Measurements from ENCODE around the gene THEM4.
"Not testable (repeated sequence)": the region's sequence is repeated elsewhere in the genome, so short reads cannot be mapped to it uniquely, and the experiment has no call there.

THEM4 gene

GRCh38 chr1:151923422-151923821 lies 14.1 kb upstream of the THEM4 start:
- no peak overlapping the region for H3K4me3 ChIP-seq (ENCODE audit: low read depth, low read length)
- no peaks in the 10 kb centered on the region for H3K9me3 ChIP-seq (ENCODE audit: control insufficient read depth, insufficient read depth, low read length)
- H3K4me1 ChIP-seq (ENCODE audit: control insufficient read depth, insufficient read depth, low read length): no peaks in the 10 kb centered on the region
- H3K36me3 ChIP-seq (ENCODE audit: control insufficient read depth, insufficient read depth, low read length): no peaks in the 10 kb centered on the region
- no peak overlapping the region for H3K9ac ChIP-seq (ENCODE audit: low read depth, low read length)
- H3K27me3 ChIP-seq (ENCODE audit: control insufficient read depth, insufficient read depth, low read length): no peaks in the 10 kb centered on the region

DNA sequence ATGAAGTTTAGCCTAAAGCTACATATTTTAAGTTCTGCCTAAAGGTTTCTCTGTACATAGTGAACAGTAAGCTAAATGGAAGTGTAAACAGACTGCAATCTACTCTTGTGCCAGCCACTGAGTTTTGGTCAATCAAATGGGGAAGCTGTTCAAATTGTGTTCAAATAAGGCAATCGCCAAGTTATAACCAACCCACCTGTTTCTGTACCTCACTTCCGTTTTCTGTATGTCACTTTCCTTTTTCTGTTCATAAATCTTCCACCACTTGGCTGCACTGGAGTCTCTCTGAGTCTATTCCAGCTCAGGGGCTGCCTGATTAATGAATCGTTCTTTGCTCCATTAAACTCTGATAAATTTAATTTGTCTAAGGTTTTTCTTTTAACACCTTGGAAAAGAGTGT lies 10.8 kb upstream of the THEM4 start:
- no peaks in the 10 kb centered on the region for H3K4me1 ChIP-seq (ENCODE audit: control insufficient read depth, insufficient read depth, low read length)
- H3K27me3 ChIP-seq (ENCODE audit: control insufficient read depth, insufficient read depth, low read length): no peaks in the 10 kb centered on the region
- H3K36me3 ChIP-seq (ENCODE audit: control insufficient read depth, insufficient read depth, low read length): no peaks in the 10 kb centered on the region
- no peaks in the 10 kb centered on the region for H3K9me3 ChIP-seq (ENCODE audit: control insufficient read depth, insufficient read depth, low read length)
- H3K4me3 ChIP-seq (ENCODE audit: low read depth, low read length): no peak overlapping the region
- no peak overlapping the region for H3K9ac ChIP-seq (ENCODE audit: low read depth, low read length)

- no peaks in the 10 kb centered on the region for H3K4me1 ChIP-seq (ENCODE audit: control insufficient read depth, insufficient read depth, low read length)
These were observed 9.7 kb upstream of the THEM4 start for GRCh38 chr1:151918819-151919610.

GRCh38 chr1:151918156-151918555 lies 8.8 kb upstream of the THEM4 start:
- Histone ChIP-seq H3K9ac (ENCODE audit: low read depth, low read length) (no peak overlapping the region), H3K27me3 (ENCODE audit: control insufficient read depth, insufficient read depth, low read length) (no peaks in the 10 kb centered on the region), H3K36me3 (ENCODE audit: control insufficient read depth, insufficient read depth, low read length) (no peaks in the 10 kb centered on the region), H3K4me3 (ENCODE audit: low read depth, low read length) (no peak overlapping the region), H3K9me3 (ENCODE audit: control insufficient read depth, insufficient read depth, low read length) (no peaks in the 10 kb centered on the region), H3K4me1 (ENCODE audit: control insufficient read depth, insufficient read depth, low read length) (no peaks in the 10 kb centered on the region)

More at GRCh38 chr1:151918819-151919610, 9.7 kb upstream of the THEM4 start:
- Histone ChIP-seq H3K4me3 (ENCODE audit: low read depth, low read length) (no peak overlapping the region), H3K27me3 (ENCODE audit: control insufficient read depth, insufficient read depth, low read length) (no peaks in the 10 kb centered on the region), H3K36me3 (ENCODE audit: control insufficient read depth, insufficient read depth, low read length) (no peaks in the 10 kb centered on the region), H3K9ac (ENCODE audit: low read depth, low read length) (no peak overlapping the region), H3K9me3 (ENCODE audit: control insufficient read depth, insufficient read depth, low read length) (no peaks in the 10 kb centered on the region)

- Histone ChIP-seq H3K9me3 (ENCODE audit: control insufficient read depth, insufficient read depth, low read length) (no peaks in the 10 kb centered on the region), H3K27me3 (ENCODE audit: control insufficient read depth, insufficient read depth, low read length) (no peaks in the 10 kb centered on the region), H3K4me1 (ENCODE audit: control insufficient read depth, insufficient read depth, low read length) (no peaks in the 10 kb centered on the region), H3K4me3 (ENCODE audit: low read depth, low read length) (no peak overlapping the region), H3K9ac (ENCODE audit: low read depth, low read length) (no peak overlapping the region), H3K36me3 (ENCODE audit: control insufficient read depth, insufficient read depth, low read length) (no peaks in the 10 kb centered on the region)
These were observed 7.5 kb upstream of the THEM4 start for GRCh38 chr1:151916726-151917370.

GRCh38 chr1:151915061-151915686 lies 5.9 kb upstream of the THEM4 start:
- H3K4me3 ChIP-seq (ENCODE audit: low read depth, low read length): no peak overlapping the region
- H3K27me3 ChIP-seq (ENCODE audit: control insufficient read depth, insufficient read depth, low read length): no peaks in the 10 kb centered on the region
- H3K4me1 ChIP-seq (ENCODE audit: control insufficient read depth, insufficient read depth, low read length): peaks cover 2% of the 10 kb centered on the region
- H3K36me3 ChIP-seq (ENCODE audit: control insufficient read depth, insufficient read depth, low read length): no peaks in the 10 kb centered on the region
- no peaks in the 10 kb centered on the region for H3K9me3 ChIP-seq (ENCODE audit: control insufficient read depth, insufficient read depth, low read length)
- H3K9ac ChIP-seq (ENCODE audit: low read depth, low read length): no peak overlapping the region

DNA sequence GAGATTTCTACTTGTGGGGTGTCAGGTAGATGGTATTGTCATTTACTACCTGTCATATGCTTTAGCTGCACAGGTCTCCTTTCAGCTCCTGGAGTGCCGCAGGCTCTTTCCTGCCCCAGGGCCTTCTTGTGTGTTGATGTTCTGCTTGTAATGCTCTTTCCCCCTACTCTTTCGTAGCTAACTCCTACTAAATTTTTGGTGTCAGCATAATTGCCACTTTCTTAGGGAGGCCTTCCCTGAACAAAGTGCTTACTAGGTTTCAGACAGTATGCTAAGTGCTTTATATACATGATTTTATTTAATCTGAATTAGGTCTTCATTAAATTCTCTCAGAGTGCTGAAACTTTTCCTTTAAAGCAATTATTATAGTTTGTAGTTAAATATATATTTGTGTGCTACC lies 4.8 kb upstream of the THEM4 start:
- no peaks in the 10 kb centered on the region for H3K9me3 ChIP-seq (ENCODE audit: control insufficient read depth, insufficient read depth, low read length)
- no peaks in the 10 kb centered on the region for H3K36me3 ChIP-seq (ENCODE audit: control insufficient read depth, insufficient read depth, low read length)
- peaks cover 2% of the 10 kb centered on the region for H3K4me1 ChIP-seq (ENCODE audit: control insufficient read depth, insufficient read depth, low read length)
- no peak overlapping the region for H3K9ac ChIP-seq (ENCODE audit: low read depth, low read length)
- no peaks in the 10 kb centered on the region for H3K27me3 ChIP-seq (ENCODE audit: control insufficient read depth, insufficient read depth, low read length)
- no peak overlapping the region for H3K4me3 ChIP-seq (ENCODE audit: low read depth, low read length)

GRCh38 chr1:151912973-151913372 lies 3.7 kb upstream of the THEM4 start:
- Histone ChIP-seq H3K36me3 (ENCODE audit: control insufficient read depth, insufficient read depth, low read length) (no peaks in the 10 kb centered on the region), H3K4me3 (ENCODE audit: low read depth, low read length) (no peak overlapping the region), H3K27me3 (ENCODE audit: control insufficient read depth, insufficient read depth, low read length) (no peaks in the 10 kb centered on the region), H3K9me3 (ENCODE audit: control insufficient read depth, insufficient read depth, low read length) (no peaks in the 10 kb centered on the region), H3K9ac (ENCODE audit: low read depth, low read length) (no peak overlapping the region), H3K4me1 (ENCODE audit: control insufficient read depth, insufficient read depth, low read length) (peaks cover 2% of the 10 kb centered on the region)

- peak overlapping the region; percentile 85 for H3K4me3 ChIP-seq (ENCODE audit: low read depth, low read length)
- H3K36me3 ChIP-seq (ENCODE audit: control insufficient read depth, insufficient read depth, low read length): no peaks in the 10 kb centered on the region
- no peak overlapping the region for H3K9ac ChIP-seq (ENCODE audit: low read depth, low read length)
- H3K9me3 ChIP-seq (ENCODE audit: control insufficient read depth, insufficient read depth, low read length): no peaks in the 10 kb centered on the region
- no peaks in the 10 kb centered on the region for H3K27me3 ChIP-seq (ENCODE audit: control insufficient read depth, insufficient read depth, low read length)
- peaks cover 2% of the 10 kb centered on the region for H3K4me1 ChIP-seq (ENCODE audit: control insufficient read depth, insufficient read depth, low read length)
These were observed 1.1 kb downstream of the THEM4 start for GRCh38 chr1:151908228-151908691.

DNA sequence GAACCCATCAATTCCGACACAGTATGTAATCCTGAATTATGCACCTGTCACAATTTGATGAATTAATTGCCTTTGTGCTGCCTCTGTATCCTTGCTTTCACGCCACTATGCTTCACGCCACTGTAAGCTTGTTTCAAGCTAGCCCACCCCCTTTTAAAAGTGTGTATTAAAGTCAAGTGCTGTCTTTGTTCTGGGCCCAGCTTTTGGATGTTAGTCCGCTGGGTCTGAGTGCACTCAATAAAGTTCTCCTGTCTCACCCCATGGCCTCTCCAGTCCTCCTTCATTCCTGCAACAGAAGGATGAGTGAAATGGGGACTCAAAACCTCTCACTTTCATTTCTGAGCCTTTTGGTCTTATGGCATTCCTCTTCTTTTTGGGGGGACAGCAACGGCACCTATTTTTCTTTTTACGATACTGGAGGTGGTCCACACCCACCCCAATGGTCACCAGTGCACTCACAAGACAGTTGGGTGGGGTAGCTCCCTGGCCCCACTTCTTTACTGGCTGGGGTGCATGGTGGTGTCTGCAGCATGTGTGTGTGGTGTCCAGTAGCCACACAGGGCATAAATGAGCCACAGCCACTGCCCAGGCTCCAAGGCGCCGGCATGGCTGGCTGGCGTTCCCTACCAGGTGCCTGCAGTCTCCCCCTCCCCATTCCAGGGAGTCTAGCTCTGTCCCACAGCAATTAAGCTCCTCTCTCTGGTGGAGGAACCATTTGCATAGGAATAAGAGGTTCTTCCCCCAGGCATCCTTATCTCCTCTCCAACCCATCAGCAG lies 1.8 kb downstream of the THEM4 start:
- no peaks in the 10 kb centered on the region for H3K9me3 ChIP-seq (ENCODE audit: control insufficient read depth, insufficient read depth, low read length)
- H3K4me1 ChIP-seq (ENCODE audit: control insufficient read depth, insufficient read depth, low read length): peaks cover 2% of the 10 kb centered on the region
- H3K9ac ChIP-seq (ENCODE audit: low read depth, low read length): no peak overlapping the region
- peak overlapping the region; percentile 85 for H3K4me3 ChIP-seq (ENCODE audit: low read depth, low read length)
- no peaks in the 10 kb centered on the region for H3K27me3 ChIP-seq (ENCODE audit: control insufficient read depth, insufficient read depth, low read length)
- no peaks in the 10 kb centered on the region for H3K36me3 ChIP-seq (ENCODE audit: control insufficient read depth, insufficient read depth, low read length)

GRCh38 chr1:151906324-151906645 lies 3.0 kb downstream of the THEM4 start:
- H3K36me3 ChIP-seq (ENCODE audit: control insufficient read depth, insufficient read depth, low read length); H3K9me3 ChIP-seq (ENCODE audit: control insufficient read depth, insufficient read depth, low read length); H3K4me3 ChIP-seq (ENCODE audit: low read depth, low read length); H3K27me3 ChIP-seq (ENCODE audit: control insufficient read depth, insufficient read depth, low read length); H3K4me1 ChIP-seq (ENCODE audit: control insufficient read depth, insufficient read depth, low read length); H3K9ac ChIP-seq (ENCODE audit: low read depth, low read length): not testable (repeated sequence)

Measured in iPS-15b (cell line).